PFSK-1 (cell line): ENCODE results near the gene RABGAP1.

Experiments
- POLR2AphosphoS5 ChIP-seq: IDR thresholded peaks from 2 replicates; pipeline ENCODE4 v1.6.1; 2012; ENCODE audit warnings: low read depth, mild to moderate bottlenecking, control low read depth, low read length, moderate library complexity
- SIN3A ChIP-seq: IDR thresholded peaks from 2 replicates; pipeline ENCODE4 v1.6.1; 2012; ENCODE audit warnings: mild to moderate bottlenecking, low read length, moderate library complexity, borderline replicate concordance; ENCODE audit not compliant: insufficient read depth
- TF ChIP-seq, protein P1 (sequence below), 2 experiments: IDR thresholded peaks; 2 replicates each; pipeline versions ENCODE4 v1.6.1 to v1.8.0; 2011 to 2012; ENCODE audit warnings: low read depth in 2 of 2, low read length in 2 of 2, control low read depth in 1 of 2, inconsistent platforms in 1 of 2, mild to moderate bottlenecking in 1 of 2, moderate library complexity in 1 of 2; ENCODE audit not compliant: insufficient read depth in 1 of 2

DNA sequence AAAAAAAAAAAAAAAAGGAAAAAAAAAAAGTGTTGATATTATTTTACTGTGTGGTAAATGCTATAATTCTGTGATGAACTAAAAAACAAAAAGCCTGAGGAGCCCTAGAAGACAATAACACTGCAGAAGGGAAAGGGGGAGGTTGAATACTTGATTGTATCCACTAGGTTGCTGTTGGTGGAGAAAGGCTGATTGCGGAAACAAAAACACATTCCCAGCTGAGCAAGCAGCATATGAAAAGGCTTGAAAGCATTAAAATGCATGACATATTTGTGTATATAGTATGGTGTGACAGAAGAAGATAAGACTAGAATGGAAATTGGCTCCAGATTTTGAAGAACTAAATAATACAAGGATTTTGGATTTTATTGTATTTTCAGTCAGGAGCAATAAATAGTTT, 8.9 kb downstream of the RABGAP1 start:
- TF ChIP-seq POLR2AphosphoS5 (no peak), SIN3A (no peak)
- TF ChIP-seq, protein P1, sequence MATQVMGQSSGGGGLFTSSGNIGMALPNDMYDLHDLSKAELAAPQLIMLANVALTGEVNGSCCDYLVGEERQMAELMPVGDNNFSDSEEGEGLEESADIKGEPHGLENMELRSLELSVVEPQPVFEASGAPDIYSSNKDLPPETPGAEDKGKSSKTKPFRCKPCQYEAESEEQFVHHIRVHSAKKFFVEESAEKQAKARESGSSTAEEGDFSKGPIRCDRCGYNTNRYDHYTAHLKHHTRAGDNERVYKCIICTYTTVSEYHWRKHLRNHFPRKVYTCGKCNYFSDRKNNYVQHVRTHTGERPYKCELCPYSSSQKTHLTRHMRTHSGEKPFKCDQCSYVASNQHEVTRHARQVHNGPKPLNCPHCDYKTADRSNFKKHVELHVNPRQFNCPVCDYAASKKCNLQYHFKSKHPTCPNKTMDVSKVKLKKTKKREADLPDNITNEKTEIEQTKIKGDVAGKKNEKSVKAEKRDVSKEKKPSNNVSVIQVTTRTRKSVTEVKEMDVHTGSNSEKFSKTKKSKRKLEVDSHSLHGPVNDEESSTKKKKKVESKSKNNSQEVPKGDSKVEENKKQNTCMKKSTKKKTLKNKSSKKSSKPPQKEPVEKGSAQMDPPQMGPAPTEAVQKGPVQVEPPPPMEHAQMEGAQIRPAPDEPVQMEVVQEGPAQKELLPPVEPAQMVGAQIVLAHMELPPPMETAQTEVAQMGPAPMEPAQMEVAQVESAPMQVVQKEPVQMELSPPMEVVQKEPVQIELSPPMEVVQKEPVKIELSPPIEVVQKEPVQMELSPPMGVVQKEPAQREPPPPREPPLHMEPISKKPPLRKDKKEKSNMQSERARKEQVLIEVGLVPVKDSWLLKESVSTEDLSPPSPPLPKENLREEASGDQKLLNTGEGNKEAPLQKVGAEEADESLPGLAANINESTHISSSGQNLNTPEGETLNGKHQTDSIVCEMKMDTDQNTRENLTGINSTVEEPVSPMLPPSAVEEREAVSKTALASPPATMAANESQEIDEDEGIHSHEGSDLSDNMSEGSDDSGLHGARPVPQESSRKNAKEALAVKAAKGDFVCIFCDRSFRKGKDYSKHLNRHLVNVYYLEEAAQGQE (IDR thresholded peaks at IDR 0.05; ENCODE audit: insufficient read depth in 1 of 2, low read depth in 2 of 2, low read length in 2 of 2): no peak
